Neural progenitor cell (in vitro differentiated cells): ENCODE data around the gene SNAPC4. TPM values are rescaled to one million over a fixed set of nuclear protein-coding genes. Genes with fewer than 3 reads are reported as not detected.
A peak's percentile ranks its signal among the peaks of the same experiment; 100 is the strongest.

Experiments used
- DNase-seq: peaks from one replicate; pipeline ENCODE4 v3.0.0-alpha.2; 2016; ENCODE audit warnings: low spot score
- H2AFZ ChIP-seq: fragments of 200-600 bp; sonication (generic); replicated peaks from 2 replicates; pipeline ENCODE4 v1.6.1; 2016; ENCODE audit warnings: antibody characterized with exemption
- H3F3A ChIP-seq: fragments of 200-600 bp; sonication (generic); 2 replicates; pipeline ENCODE4 v1.6.1; 2016; ENCODE audit warnings: antibody characterized with exemption, low read depth
- H3K27ac ChIP-seq: fragments of 200-600 bp; sonication (generic); 2 replicates; pipeline ENCODE4 v1.5.1; 2016; ENCODE audit warnings: mild to moderate bottlenecking
- H3K27me3 ChIP-seq: fragments of 200-600 bp; sonication (generic); 2 replicates; pipeline ENCODE4 v1.6.1; 2016; ENCODE audit warnings: mild to moderate bottlenecking, moderate library complexity
- H3K36me3 ChIP-seq: fragments of 200-600 bp; sonication (generic); 2 replicates; pipeline ENCODE4 v1.5.1; 2016
- H3K4me1 ChIP-seq: fragments of 200-600 bp; sonication (generic); 2 replicates; pipeline ENCODE4 v1.6.1; 2016; ENCODE audit warnings: mixed run types
- H3K4me2 ChIP-seq: fragments of 200-600 bp; sonication (generic); 2 replicates; pipeline ENCODE4 v1.6.1; 2016
- H3K4me3 ChIP-seq: fragments of 200-600 bp; sonication (generic); 2 replicates; pipeline ENCODE4 v1.5.1; 2016
- H3K79me2 ChIP-seq: fragments of 200-600 bp; sonication (generic); 2 replicates; pipeline ENCODE4 v1.6.1; 2016; ENCODE audit warnings: low read depth
- H3K9ac ChIP-seq: fragments of 200-600 bp; sonication (generic); 2 replicates; pipeline ENCODE4 v1.6.1; 2016
- H3K9me3 ChIP-seq: fragments of 200-600 bp; sonication (generic); 2 replicates; pipeline ENCODE4 v1.5.1; 2016; ENCODE audit warnings: low read depth
- H4K20me1 ChIP-seq: fragments of 200-600 bp; sonication (generic); 2 replicates; pipeline ENCODE4 v1.6.1; 2016; ENCODE audit warnings: low read depth
- H3K27ac Mint-ChIP-seq: 3 replicates; pipeline ENCODE4 v1.8.0; 2021; ENCODE audit warnings: mixed read lengths
- H3K27me3 Mint-ChIP-seq: 2 replicates; pipeline ENCODE4 v1.8.0; 2022; ENCODE audit warnings: low read depth, mild to moderate bottlenecking, inconsistent platforms, moderate library complexity, mixed read lengths; ENCODE audit not compliant: insufficient read depth
- H3K36me3 Mint-ChIP-seq: 3 replicates; pipeline ENCODE4 v1.8.0; 2021; ENCODE audit warnings: mixed read lengths
- H3K4me1 Mint-ChIP-seq: 3 replicates; pipeline ENCODE4 v1.8.0; 2021; ENCODE audit warnings: mixed read lengths
- H3K4me3 Mint-ChIP-seq: 3 replicates; pipeline ENCODE4 v1.8.0; 2021; ENCODE audit warnings: mild to moderate bottlenecking, moderate library complexity, mixed read lengths
- H3K9me3 Mint-ChIP-seq: 3 replicates; pipeline ENCODE4 v1.8.0; 2020; ENCODE audit warnings: mixed read lengths
- EZH2 ChIP-seq: fragments of 200-600 bp; sonication (generic); IDR thresholded peaks from 2 replicates; pipeline ENCODE4 v1.6.1; 2017; ENCODE audit warnings: antibody characterized with exemption, mild to moderate bottlenecking, moderate library complexity
- EZH2phosphoT487 ChIP-seq: fragments of 200-600 bp; sonication (generic); IDR thresholded peaks from 2 replicates; pipeline ENCODE4 v1.6.1; 2017; ENCODE audit warnings: antibody characterized with exemption
- total RNA-seq: library from RNA; depleted of rRNA; stranded (reverse); fragments of >200 nt; gene quantifications from 2 replicates; pipeline ENCODE4 v1.2.3, GENCODE V29; 2015; ENCODE audit warnings: low replicate concordance
- TF ChIP-seq, protein P1 (sequence below): fragments of 200-600 bp; sonication (generic); IDR thresholded peaks from 2 replicates; pipeline ENCODE4 v1.5.1; 2017; ENCODE audit warnings: antibody characterized with exemption, mild to moderate bottlenecking

SNAPC4 gene
- total RNA-seq, 1 donor from 2014 or later, result 6.8 TPM

DNA sequence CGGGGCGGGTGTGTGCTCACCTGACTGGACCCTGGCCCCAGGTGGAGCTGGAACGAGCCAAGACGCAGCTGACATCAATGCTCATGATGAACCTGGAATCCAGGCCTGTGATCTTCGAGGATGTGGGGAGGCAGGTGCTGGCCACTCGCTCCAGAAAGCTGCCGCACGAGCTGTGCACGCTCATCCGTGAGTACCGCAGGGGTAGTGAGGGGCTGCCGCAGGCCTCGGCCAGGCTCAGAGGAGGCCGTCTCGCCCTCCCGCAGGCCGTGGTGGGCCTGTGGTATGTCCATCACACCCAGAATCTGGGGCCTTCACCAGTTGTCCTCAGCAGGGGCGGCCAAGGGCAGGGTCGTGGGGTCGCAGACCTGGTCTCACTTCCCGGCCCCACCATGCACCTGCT, 21.8 kb upstream of the SNAPC4 start:
- Histone ChIP-seq H3K27me3 (no peaks in the 10 kb centered on the region), H4K20me1 (no peaks in the 10 kb centered on the region), H3K27ac (no peak overlapping the region), H3K36me3 (no peaks in the 10 kb centered on the region), H3K9me3 (no peaks in the 10 kb centered on the region), H3K4me2 (no peak overlapping the region), H3K9ac (no peak overlapping the region), H2AFZ (no peak overlapping the region), H3K4me1 (no peaks in the 10 kb centered on the region), H3F3A (no peaks in the 10 kb centered on the region), H3K4me3 (no peak overlapping the region), H3K79me2 (no peaks in the 10 kb centered on the region)
- H3K36me3 Mint-ChIP-seq, result peaks cover 10% of the 10 kb centered on the region
- H3K9me3 Mint-ChIP-seq, result no peaks in the 10 kb centered on the region
- H3K27me3 Mint-ChIP-seq, result peaks cover 3% of the 10 kb centered on the region
- H3K4me3 Mint-ChIP-seq, result no peak overlapping the region
- TF ChIP-seq EZH2phosphoT487 (no peak), EZH2 (no peak)
- TF ChIP-seq, protein P1, sequence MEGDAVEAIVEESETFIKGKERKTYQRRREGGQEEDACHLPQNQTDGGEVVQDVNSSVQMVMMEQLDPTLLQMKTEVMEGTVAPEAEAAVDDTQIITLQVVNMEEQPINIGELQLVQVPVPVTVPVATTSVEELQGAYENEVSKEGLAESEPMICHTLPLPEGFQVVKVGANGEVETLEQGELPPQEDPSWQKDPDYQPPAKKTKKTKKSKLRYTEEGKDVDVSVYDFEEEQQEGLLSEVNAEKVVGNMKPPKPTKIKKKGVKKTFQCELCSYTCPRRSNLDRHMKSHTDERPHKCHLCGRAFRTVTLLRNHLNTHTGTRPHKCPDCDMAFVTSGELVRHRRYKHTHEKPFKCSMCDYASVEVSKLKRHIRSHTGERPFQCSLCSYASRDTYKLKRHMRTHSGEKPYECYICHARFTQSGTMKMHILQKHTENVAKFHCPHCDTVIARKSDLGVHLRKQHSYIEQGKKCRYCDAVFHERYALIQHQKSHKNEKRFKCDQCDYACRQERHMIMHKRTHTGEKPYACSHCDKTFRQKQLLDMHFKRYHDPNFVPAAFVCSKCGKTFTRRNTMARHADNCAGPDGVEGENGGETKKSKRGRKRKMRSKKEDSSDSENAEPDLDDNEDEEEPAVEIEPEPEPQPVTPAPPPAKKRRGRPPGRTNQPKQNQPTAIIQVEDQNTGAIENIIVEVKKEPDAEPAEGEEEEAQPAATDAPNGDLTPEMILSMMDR, result no peak
- H3K27ac Mint-ChIP-seq, result no peak overlapping the region
- DNase-seq, result no peak
- no peaks in the 10 kb centered on the region for H3K4me1 Mint-ChIP-seq

GRCh38 chr9:136419092-136419420, 19.1 kb upstream of the SNAPC4 start:
- Mint-ChIP-seq H3K4me1 (no peaks in the 10 kb centered on the region), H3K27ac (no peak overlapping the region), H3K36me3 (peaks cover 21% of the 10 kb centered on the region), H3K4me3 (no peak overlapping the region), H3K27me3 (no peaks in the 10 kb centered on the region), H3K9me3 (no peaks in the 10 kb centered on the region)
- Histone ChIP-seq H3K36me3 (no peaks in the 10 kb centered on the region), H4K20me1 (no peaks in the 10 kb centered on the region), H3K9me3 (no peaks in the 10 kb centered on the region), H3K27ac (no peak overlapping the region), H3K79me2 (no peaks in the 10 kb centered on the region), H3K9ac (no peak overlapping the region), H3K4me1 (no peaks in the 10 kb centered on the region), H3F3A (no peaks in the 10 kb centered on the region), H3K4me3 (no peak overlapping the region), H2AFZ (no peak overlapping the region), H3K27me3 (no peaks in the 10 kb centered on the region), H3K4me2 (no peak overlapping the region)
- TF ChIP-seq EZH2phosphoT487, result no peak
- TF ChIP-seq EZH2, result no peak
- TF ChIP-seq, protein P1, result no peak
- no peak for DNase-seq

GRCh38 chr9:136418182-136419091, 18.5 kb upstream of the SNAPC4 start:
- peak overlapping the region; percentile 33 for H3K4me3 Mint-ChIP-seq
- no peaks in the 10 kb centered on the region for H4K20me1 ChIP-seq
- peaks cover 25% of the 10 kb centered on the region for H3K36me3 Mint-ChIP-seq
- H3K4me3 ChIP-seq, result no peak overlapping the region
- no peaks in the 10 kb centered on the region for H3K36me3 ChIP-seq
- no peaks in the 10 kb centered on the region for H3K9me3 Mint-ChIP-seq
- TF ChIP-seq EZH2, result no peak
- TF ChIP-seq, protein P1, result no peak
- no peak for TF ChIP-seq EZH2phosphoT487
- H3K79me2 ChIP-seq, result no peaks in the 10 kb centered on the region
- H3K4me1 ChIP-seq, result no peaks in the 10 kb centered on the region
- H2AFZ ChIP-seq, result no peak overlapping the region
- no peaks in the 10 kb centered on the region for H3K27me3 Mint-ChIP-seq
- H3K27ac Mint-ChIP-seq, result no peak overlapping the region
- no peaks in the 10 kb centered on the region for H3F3A ChIP-seq
- H3K9me3 ChIP-seq, result no peaks in the 10 kb centered on the region
- no peak overlapping the region for H3K27ac ChIP-seq
- no peak overlapping the region for H3K4me2 ChIP-seq
- no peaks in the 10 kb centered on the region for H3K4me1 Mint-ChIP-seq
- DNase-seq, result no peak
- no peak overlapping the region for H3K9ac ChIP-seq
- no peaks in the 10 kb centered on the region for H3K27me3 ChIP-seq
